ENCODE data around the gene MYRF. TPM values are rescaled to one million over a fixed set of nuclear protein-coding genes. Genes with fewer than 3 reads are reported as not detected.

The MYRF gene
- total and polyA plus RNA-seq, 9 of the 15 experiments (the other 6 are each of a cell fraction or from before 2014, with no cell fraction given) = 2.3 to 25.8 (median 7.1) TPM

DNA sequence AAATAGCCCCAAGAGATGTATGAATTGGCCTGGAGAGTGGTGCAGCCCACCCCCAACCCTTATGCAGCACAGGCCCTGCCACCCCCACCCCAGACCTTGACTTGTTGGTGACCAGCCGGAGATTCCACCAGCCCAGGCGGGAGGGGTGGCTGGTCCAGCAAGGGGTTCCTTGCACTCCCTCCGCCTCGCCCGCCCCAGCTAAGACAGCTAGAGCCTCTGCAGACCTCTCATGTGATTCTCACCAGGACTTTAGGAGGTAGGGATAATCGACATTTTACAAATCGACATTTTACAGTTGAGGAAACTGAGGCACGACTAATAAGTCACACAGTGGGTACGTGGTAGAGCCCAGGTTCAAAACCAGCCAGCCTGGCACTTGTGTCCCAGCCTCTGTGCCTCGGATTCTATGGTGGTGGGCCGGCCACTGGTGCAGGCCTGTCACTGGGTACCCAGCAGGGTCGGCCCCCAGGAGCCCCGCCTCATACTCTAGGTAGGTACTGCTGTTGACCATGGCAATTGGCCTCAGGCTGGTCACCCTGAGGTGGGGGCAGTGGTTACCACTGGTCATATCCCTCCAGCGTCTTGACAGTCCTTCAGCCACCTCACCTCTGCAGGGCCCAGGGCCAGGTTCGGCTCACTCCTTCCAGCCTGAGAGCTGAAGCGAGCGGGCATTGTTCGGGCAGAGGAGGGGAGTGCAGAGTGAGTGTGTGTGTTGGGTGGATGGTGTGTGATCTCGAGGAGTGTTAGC lies 35.0 kb upstream of the MYRF start (continued):
- TF ChIP-seq ZNF584 (CRISPR knock-in tag; IDR thresholded peaks at IDR 0.05; ENCODE audit: low read depth) = no peak

DNA sequence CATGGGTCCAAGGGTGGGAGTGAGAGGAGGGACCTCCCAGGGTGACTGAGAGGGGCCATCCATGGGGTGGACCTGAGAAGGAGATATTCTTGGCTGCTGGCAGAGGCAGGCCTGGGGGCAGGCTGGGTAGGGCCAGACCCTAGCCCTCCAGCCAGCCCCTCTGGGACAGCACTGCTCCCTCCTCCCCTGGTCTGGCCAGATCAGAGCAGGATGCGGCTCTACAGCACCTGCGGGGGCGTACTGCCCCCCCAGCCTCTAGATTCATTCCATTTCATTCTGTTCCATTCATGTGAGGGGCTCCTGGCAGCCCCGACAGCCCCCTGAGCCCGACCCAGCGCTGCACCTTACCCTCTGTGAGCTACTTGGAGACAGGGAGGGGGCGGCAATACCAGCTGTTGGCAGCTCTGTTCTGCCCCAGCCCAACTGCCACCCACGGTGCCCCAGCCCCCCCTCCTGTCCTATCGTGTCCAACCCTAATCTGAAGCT lies 34.3 kb upstream of the MYRF start:
- CTCF ChIA-PET (ENCODE audit: low intra/inter-chr PET ratio) = no interaction called here
- no TSS peak for BruUV-seq (replicated peaks)

More for the DNA sequence above, 34.3 kb upstream of the MYRF start:
- POLR2A ChIA-PET = interaction anchor here (0.6 to 1.6 kb wide), 2 partner anchors 14 to 20 kb away, joined by 3 to 5 read pairs; no protein-coding TSS in a partner anchor
- Histone ChIP-seq H3K79me2 (ENCODE audit: control insufficient read depth, insufficient read depth, low read length) (no peaks in the 10 kb centered on the region), H3K9me3 (replicated peaks; ENCODE audit: control insufficient read depth, insufficient read depth, low read depth, low read length) (no peaks in the 10 kb centered on the region), H4K20me1 (replicated peaks; ENCODE audit: control insufficient read depth, insufficient read depth, low read length) (no peaks in the 10 kb centered on the region; the same call in 1 of the 2 replicates), H3K27ac (ENCODE audit: extremely low read depth, low read depth, low read length) (no peak overlapping the region), H3K4me3 (no peak overlapping the region), H3K36me3 (ENCODE audit: control insufficient read depth, insufficient read depth, low read length) (no peaks in the 10 kb centered on the region), H3K27me3 (ENCODE audit: control insufficient read depth in 2 of 2, insufficient read depth in 2 of 2, low read length in 2 of 2) (peaks cover 10 to 50% of the 10 kb centered on the region in 2 experiments; a peak in 4 of 5 replicates), H2AFZ (ENCODE audit: low read depth, low read length) (no peak overlapping the region), H3K9ac (ENCODE audit: insufficient read depth in 1 of 2, low read depth in 2 of 2, low read length in 2 of 2) (peak overlapping the region in 1 of 2 experiments; percentile 69; a peak in 2 of 4 replicates), H3K4me2 (ENCODE audit: insufficient read depth, low read length) (no peak overlapping the region), H3K4me1 (replicated peaks in 1 of 2; ENCODE audit: control insufficient read depth in 2 of 2, insufficient read depth in 2 of 2, low read length in 2 of 2) (peaks cover 0 to 28% of the 10 kb centered on the region in 2 experiments; a peak in 3 of 5 replicates), H3K9me1 (ENCODE audit: control insufficient read depth, insufficient read depth, low read length) (no peaks in the 10 kb centered on the region)
- TF ChIP-seq PCBP1 (IDR thresholded peaks at IDR 0.05; ENCODE audit: low read depth, low read length, poor library complexity, severe bottlenecking) (no peak), EGR1 (conservative IDR thresholded peaks at IDR 0.05) (peak; percentile 83)
- TF ChIP-seq, protein P1, sequence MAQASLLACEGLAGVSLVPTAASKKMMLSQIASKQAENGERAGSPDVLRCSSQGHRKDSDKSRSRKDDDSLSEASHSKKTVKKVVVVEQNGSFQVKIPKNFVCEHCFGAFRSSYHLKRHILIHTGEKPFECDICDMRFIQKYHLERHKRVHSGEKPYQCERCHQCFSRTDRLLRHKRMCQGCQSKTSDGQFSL (CRISPR knock-in tag; IDR thresholded peaks at IDR 0.05) = 0 out of 2 replicates have a peak, but pooled peaks have one; percentile 54
- TF ChIP-seq, protein P1 (tag; IDR thresholded peaks at IDR 0.05) = no peak
- in situ Hi-C loops (cut with MboI) = no loop called here
- intact Hi-C loops (cut with micrococcal nuclease) = no loop called here
- FAIRE-seq (no peak), DNase-seq (ENCODE audit: extremely low read depth in 1 of 4, low spot score in 3 of 4) (no peak), ATAC-seq (no peak; the same call in 2 of the 3 replicates)
- 4% methylated on average over 6 of the region's 9 CpGs for WGBS (ENCODE audit: insufficient coverage, low coverage, missing lambda C conversion rate)

Measured in K562 (cell line).